Stimulated activated CD8-positive, alpha-beta memory T cell treated with anti-CD3 and anti-CD28 coated beads, Interleukin-4, amount 100 ng/mL, for 1 hour (primary cell): ENCODE data around the gene TENT5A.
A peak's percentile ranks its signal among the peaks of the same experiment; 100 is the strongest.

Experiments
- DNase-seq, 2 donors: peaks; one replicate each; pipeline ENCODE4 v3.0.0-alpha.2; 2020; ENCODE audit warnings: low read depth in 2 of 2, low spot score in 1 of 2

TENT5A gene

DNA sequence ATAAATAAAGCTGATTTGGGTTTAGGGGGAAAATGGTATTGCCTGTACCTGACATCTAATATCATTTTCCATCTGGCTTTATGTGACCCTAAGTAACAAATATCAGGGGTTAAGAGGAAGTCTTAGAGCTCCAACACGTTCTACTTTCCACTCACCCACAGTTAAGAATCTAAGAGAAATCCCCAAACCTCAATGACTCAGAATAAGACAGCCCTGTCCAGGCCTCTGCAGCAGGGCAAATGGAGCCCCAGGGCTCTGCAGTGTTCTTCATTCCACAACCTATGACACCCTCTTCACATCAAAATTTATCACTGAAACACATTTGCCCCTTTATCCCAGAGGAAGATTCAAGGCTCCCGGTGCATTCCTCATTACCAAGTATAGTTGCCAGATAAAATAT is 20.3 kb upstream of the TENT5A start:
- DNase-seq: no peak

DNA sequence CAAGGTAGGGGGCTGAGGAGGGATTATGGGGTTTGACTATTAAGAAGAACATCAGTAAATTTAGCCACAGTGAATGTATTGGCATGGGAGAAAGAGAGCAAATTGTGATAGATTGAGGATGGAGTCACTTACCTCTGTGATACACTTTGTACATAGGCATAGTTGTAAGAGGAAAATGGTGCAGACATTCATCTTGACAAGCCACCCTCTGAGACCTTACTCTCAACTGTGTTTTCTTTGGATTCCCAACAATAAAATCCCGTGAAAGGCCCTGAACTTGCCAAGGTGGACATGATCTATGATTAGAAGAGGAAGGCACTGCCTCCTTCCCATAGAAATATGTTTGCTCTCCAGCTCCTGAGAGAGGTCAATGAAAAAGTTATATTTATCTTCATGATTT is 18.6 kb upstream of the TENT5A start:
- no peak for DNase-seq

DNA sequence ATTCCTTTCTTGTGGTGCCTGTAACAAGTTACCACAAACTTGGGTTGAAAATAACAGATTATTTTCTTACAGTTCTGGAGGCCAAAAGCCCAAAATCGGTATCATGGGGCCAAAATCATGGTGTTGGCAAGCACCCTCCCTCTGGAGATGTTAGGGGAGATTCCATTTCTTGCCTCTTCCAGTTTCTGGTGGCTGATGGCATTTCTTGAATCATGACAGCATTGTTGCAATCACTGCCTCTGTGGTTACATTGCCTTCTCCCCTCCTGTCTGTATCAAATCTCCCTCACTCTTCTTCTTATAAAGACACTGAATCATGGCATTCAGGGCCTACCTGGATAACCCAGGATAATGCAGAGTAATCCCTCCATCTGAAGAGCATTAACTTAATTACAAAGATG is 17.9 kb upstream of the TENT5A start:
- no peak for DNase-seq

DNA sequence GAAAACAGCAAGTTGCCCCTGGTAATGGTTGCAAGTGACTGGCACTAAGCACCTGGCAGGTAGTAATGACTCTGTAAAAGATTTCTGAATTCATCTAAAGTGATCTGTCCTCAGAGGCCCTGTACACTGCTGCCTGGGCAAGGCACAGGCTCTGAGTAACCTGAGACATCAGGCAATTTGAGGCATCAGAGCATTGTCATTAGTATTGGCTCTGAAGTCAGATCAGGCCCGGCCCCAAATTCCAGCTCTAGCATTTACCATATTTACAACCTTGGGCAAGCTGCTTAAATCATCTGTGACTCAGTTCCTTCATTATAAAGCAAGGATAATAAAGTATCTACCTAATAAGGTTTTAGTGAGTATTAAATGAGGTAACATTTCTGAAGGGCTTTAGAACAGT is 17.3 kb upstream of the TENT5A start:
- DNase-seq: no peak

DNA sequence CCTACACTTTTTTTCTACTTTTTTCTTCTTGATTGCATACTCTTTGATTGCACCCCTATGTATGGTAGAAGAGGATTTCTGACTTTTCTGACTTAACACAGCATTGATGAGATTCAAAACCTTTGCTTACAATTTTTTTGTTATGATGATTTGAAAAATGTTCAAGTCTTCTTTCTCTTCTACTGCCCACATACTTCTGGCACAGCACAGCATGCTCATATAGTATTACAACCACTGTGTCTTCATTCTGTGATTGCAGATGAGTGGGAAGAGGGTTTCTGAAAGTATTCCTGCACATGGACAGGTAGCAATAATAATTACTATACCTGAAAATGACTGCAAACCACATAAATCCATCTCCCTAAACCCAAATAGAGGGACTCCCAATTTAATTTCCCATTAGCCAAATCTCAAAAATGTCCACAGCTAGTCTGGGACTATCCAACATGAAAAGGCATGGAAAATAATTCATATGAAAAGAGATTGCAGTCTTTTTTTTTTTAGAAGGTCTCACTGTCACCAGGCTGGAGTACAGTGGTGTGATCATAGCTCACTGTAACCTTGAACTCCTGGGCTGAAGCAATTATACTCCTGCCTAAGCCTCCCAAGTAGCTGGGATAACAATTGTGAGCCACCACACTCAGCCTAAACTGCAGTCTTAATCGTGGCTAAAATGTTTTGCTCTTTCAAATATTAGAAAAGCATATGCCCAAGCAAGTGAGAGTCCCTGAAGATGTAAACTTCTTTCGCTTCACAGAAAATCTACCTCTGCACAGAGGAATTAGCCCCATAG is 15.9 kb upstream of the TENT5A start:
- no peak for DNase-seq

DNA sequence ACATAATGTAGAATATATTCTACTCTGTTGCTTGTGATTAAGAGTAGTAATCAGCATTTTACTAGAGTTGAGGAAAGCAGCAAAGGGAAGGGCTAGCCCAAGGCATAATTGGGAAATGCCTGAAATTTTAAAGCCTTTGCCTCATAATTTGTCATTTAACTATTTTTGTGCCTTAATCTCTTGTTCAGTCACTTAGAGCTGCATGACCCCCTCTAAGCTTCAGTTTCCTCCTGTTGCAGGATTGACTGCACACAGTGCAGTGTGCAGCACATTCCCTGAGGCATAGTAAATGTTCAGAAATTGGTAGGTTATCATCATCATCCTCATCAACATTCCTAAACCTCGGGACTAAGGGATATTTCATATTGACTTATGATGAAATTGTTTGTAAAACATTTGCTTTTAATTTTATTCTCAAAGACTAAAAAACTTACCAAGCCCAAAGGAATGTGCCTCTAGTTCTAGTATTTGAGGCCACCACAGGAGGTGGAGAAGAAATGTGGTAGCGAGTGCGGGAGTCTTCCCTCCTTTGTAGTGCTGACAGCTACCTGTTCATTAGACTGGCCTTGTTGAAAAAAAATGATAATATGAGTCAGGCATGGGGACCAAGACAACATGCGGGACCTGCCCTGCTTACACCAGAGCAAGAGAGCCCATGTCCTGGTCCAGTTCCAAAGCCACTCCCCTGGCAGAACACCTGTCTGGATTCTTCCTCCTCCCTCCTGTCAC is 14.8 kb upstream of the TENT5A start:
- DNase-seq: no peak

DNA sequence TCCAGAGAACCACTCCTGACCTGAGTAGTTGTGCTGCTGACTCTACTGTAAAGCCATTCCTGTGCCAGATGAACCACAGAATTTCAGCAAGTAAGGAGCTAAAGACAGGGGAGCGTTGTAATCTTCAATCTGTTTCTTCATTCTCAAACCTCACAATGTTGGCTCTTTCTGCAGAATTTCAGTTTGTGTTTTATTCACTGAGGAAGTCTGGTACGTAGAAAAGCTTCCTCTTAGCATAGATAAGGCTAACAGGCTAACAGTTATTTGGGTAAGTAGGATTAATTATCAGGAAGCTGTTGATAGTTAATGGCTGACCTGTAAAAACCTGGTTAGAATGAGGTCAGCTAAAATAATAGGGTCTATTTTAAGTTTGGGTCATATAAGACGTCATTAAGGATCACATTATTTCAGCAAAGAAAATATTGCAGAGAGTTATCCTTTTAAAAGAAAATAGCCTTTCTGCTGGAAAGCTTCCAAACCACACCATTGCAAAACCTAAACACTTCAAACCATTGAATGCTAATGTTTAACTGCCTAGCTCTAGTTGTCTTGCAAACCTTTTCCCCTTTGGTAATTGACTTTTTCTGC is 14.1 kb upstream of the TENT5A start:
- no peak for DNase-seq

DNA sequence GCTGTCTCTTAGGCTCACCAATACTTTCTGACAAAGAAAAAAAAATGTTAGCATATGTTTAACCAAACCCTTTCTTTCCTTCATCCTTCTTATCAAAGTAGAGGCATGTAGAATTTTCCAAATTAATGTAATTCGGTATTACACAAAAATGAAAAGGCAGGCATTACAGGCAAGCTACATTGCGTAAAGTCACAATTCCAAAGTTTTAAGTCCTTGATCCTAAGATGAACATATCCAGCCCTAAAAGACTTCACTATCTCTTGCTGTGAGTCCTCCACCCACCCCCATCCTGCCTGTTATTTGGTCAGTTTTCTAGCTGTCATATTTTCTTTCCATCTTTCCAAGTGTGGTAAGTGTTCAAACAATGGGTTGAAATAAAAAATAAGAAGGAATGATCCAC is 12.1 kb upstream of the TENT5A start:
- DNase-seq: no peak

DNA sequence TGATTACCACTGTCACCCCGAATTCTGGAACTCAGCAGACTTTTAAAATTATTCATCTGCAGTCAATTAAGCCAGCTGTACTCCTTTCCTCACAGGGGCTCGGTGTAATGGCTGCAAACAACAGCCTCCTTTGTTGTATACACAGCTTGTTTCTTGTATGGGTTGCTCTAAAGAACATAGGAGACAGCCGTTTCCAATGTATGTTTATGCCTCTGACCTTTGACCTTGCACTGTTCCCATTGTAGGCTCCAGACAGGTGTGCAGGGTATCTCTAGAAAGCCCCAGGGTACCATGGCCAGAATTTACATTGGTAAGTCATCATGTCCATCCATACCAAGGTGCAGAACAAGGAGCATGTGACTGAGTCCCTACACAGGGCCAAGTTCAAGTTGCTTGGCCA is 11.5 kb upstream of the TENT5A start:
- DNase-seq: no peak

DNA sequence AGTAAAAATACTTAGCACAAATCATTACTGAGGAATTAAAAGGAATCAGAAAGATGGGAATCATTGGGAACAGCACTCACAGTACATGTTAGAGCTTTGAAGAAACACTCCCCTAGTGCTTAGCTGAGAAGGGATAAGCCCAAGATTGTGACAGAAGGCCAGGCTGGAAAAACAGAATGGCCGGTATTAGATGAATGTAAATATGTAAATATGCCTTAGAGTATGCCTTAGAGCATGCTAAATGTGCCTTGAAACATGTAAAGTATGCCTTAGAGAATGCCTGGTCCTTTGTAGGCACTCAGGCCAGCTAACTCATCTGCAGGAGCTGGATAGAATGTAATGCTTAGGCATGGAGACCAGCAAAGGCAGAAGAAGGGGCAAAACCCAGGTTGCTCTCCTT is 10.6 kb upstream of the TENT5A start:
- DNase-seq: no peak

DNA sequence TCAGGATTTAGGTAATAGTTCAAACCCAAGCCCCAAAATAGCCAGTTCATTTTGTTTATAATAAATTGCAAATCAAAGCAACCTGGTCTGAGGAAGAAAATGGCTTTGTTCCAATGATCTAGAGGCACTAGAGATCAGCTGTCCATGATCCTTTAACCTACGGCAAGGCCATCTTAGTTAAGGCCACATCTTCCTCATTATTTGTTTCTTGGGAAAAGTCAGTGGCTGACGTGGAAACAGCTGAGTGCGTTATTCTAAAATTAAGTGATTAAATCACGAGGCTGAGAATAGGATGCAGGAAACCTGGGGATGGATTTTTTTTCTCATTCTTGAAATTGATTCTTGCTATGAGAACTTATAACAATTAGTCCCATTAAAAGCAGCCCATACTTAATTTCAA is 10.1 kb upstream of the TENT5A start:
- no peak for DNase-seq

DNA sequence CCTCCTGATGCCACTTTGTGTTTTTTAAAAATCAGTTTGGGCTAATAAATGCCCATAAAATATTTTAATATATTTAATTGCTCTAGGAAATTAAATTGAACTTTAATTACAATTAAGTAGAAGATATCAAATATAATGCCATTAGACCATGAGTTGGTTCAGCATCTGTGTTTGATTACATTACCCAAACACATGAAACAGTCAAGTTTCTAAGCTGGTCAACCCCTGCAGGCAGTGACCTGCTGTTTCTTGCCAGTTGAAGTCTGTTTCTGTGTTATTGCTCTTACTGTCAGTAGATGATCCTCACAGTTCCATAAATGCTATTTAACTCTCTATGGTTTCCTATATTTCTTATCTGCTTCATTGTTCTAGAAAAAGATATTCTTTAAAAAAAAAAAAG is 9.7 kb upstream of the TENT5A start:
- no peak for DNase-seq

DNA sequence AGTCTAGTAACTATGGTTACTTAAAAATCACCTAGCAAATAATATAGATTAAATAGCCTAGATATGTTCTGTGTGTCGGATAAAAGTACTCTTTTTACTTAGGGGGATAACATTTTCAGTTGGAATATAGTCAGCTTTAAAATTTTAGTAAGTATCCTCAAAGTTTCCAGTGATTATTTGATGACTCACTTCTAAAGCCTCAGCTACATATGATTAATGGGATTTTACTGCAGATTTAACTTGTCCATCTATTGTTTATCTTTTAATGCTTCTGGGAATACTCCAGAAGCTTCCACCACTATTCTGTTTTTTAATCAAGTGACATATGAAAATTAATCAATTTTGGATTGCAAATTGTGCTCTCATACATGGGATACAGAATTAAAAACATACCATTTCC is 8.7 kb upstream of the TENT5A start:
- DNase-seq: no peak

DNA sequence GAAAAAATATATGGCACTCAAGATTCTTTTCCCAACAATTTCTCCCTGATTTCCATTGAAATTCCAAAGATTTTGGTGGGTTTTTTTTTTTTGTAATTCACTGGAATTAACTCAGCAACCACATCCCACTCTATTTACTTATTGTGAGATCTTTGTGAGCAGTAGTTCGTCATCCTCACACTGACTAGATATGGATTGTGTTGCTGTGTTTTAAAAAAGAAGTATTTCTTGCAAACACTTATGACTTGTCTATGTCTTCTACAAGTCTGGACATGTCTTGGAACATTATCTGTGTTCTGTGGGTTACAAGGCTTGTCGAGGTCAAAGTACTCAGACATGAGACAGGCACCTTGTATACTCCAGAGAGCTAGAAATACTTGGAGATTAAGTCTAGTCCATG is 7.3 kb upstream of the TENT5A start:
- DNase-seq: no peak

DNA sequence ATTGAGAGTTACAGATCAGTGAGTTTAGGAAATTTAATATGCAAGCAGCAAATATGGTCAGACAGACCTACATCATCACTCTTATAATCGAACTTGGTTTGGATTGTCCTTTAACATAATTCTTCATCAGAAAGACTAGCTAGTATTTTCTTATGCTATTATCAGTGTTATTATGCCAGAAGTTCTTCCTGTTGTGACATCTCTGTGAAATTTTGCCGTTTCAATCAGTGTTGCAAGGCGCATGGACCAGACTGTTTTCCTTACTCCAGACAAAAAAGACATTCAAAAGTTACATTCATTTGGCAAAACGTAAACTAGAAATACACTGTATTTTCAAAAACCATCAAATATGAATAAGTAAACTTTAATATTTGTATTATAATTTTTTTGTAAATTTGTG is 5.7 kb upstream of the TENT5A start:
- no peak for DNase-seq

DNA sequence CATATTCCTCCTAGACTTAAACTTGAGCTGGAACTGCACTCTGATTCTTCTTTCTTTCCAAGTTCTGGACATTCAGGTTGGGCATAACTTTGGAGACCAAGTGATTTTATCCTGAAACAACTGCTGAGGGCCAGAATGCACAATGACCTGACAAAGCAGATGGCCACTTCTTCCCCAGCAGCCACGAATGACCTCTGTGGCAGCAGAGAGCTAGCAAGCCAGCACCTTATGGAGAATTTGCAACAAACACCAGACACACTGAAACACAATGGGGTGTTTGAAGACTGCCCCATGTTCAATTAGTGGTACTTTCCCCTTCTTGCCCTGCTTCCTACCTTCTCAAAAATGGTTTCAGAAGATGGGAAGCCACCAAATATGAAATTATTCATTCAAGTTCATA is 4.2 kb upstream of the TENT5A start:
- DNase-seq: no peak

DNA sequence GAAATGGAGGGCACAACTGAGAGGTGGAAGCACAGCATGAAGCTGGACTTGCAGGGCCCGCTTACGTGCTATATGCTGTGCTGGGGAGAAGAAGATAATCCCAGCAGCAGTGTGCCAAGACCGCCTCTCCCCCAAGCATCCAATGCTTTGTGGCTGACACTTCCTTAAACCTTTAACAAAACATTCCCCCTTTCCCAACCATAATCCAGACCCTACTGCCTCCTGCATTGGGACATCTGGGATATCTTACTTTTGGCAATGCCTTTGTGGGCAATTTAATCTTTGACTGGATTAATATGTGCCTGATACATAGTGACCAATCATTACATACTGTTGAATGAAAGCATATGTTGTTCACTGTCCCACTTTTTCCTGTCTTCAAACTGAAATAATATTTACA is 3.1 kb upstream of the TENT5A start:
- DNase-seq: no peak

DNA sequence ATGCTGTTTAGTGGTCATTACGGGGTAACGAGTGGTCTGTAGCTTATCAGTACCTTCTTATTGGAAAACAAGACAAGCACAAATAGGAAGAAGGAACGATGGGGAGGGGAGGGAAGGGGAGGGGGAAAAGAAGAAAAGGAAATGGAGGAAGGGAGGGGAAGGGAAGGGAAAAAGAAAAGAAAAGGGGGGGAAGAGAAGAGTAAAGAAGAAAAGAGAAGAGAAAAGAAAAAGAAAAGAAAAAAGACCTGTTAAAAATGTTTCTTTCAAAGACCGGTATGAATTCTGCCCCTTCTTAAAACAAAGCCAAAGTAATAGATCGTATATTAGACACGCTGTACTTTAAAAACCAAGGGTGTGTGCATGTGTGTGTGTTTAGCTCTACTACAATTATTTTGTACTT is 2.4 kb upstream of the TENT5A start:
- no peak for DNase-seq

DNA sequence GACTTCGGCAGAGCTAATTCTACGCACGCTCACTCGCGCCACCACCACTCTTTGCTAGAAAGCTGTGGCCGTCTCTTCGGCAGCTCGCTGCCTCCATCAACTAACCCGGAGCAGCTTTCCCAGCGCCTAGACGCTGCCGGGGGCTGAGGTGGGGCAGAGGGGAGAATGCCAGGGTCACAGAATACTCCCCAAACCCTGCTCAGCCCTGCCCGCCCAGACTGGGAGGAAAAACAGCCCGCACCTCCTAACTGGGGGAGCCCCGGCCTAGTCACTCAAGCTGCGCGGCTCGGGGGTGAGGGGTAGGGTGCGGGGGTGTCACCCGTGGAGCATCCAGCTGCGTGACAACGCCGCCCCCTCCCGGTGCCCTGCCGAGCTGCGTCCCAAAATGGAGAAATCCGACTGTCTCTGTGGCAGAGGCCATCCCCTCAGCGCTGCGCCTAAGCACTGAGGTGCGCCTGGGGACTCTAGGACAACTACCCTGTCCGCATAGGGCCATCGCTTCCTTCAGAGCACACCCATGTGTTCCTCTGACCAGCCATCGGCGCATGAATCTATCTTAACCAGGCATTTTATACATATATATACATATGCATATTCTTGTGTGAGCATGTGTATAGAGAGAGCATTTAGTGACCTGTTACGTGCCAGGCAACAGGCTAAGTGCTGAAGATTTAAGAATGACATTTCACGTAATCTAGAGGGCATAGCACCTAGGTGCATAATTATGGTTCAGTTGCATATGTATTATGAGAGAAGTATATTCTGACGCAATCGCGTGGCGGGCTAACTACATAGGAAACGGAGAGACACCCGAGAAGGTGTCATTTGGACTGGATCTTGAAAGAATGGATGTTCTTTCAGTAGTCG is 1.5 kb upstream of the TENT5A start:
- DNase-seq: peak; percentile 71 to 73

DNA sequence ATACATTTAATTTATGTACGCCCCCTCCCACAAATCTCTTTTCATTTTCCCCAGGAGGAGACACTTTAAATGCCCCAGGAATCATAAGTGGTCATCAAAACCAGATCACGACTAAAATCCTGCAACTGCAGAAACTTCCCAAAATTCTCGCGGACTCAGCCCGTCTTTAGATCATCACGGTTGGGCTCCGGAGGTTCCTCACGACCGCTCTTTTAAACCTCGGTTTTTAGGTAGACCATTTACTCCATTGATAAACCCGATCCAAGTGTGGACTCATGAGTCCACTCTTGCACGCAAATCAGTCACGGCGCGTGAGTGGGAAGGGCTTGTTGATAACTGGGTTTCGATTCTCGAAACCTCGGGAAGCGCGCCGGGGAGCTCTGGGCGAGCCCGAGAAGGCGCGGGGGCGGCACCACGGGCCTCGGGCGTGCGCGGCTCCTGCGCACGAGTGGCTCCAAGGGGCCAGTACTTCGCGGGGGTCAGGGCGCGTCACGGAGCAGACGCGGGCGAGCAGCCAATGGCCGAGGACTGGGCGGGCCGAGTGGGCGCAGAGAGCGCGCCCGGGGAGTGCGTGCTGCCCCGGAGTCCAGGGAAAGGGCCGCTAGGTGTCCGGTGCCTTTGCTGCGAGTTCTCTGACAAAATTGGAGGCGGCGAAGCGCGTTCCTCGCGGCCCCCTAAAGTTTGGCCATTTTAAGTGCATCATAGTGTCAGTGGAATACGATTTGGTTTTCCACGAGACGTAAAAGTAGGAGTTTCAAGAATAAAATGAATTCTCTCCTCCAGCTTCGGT is 635 bp upstream of the TENT5A start:
- peak; percentile 44 to 49 for DNase-seq
